ENCODE data around the gene TEKTIP1.

GRCh38 chr19:3494559-3494958, 44.4 kb upstream of the TEKTIP1 start:
- no peak for TF ChIP-seq CTCF (conservative IDR thresholded peaks at IDR 0.05 in 1 of 2, IDR thresholded peaks at IDR 0.05 in 1 of 2; ENCODE audit: extremely low read depth in 1 of 2, insufficient read depth in 1 of 2, low read depth in 1 of 2, low read length in 2 of 2)
- TF ChIP-seq EZH2 (IDR thresholded peaks at IDR 0.05; ENCODE audit: borderline replicate concordance, low read length): no peak
